Measurements from ENCODE around the gene SPTSSB. TPM values are rescaled to one million over a fixed set of nuclear protein-coding genes. Genes with fewer than 3 reads are reported as not detected.

The SPTSSB gene
- total RNA-seq, 1 donor from 2014 or later = not detected

DNA sequence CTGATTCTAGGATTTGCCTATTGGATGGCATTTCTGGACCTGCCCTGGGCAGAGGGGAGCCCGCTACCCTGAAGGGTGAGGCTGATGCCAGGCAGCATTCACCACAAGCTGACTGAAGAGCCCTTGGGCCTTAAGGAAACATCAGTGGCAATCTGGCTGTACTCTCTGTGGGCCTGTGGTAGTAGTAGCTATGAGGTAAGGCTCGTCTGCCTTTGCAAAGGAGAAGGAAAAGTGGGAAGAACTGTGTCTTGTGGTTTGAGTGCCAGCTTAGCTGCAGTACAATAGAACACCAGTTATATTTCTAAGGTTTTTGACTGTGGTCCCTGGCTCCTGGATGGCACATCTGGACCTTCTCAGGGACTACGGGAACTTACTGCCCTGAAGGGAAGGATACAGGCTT is 51.5 kb downstream of the SPTSSB start:
- Mint-ChIP-seq H3K9me3 (ENCODE audit: unreplicated experiment) (no peaks in the 10 kb centered on the region), H3K36me3 (ENCODE audit: low read depth, unreplicated experiment) (no peaks in the 10 kb centered on the region), H3K4me3 (ENCODE audit: unreplicated experiment) (no peak overlapping the region), H3K27me3 (ENCODE audit: unreplicated experiment) (peaks cover 2% of the 10 kb centered on the region), H3K4me1 (ENCODE audit: unreplicated experiment) (no peaks in the 10 kb centered on the region), H3K27ac (ENCODE audit: unreplicated experiment) (no peak overlapping the region)
- DNase-seq (ENCODE audit: low spot score) = no peak
- TF ChIP-seq, protein P1, sequence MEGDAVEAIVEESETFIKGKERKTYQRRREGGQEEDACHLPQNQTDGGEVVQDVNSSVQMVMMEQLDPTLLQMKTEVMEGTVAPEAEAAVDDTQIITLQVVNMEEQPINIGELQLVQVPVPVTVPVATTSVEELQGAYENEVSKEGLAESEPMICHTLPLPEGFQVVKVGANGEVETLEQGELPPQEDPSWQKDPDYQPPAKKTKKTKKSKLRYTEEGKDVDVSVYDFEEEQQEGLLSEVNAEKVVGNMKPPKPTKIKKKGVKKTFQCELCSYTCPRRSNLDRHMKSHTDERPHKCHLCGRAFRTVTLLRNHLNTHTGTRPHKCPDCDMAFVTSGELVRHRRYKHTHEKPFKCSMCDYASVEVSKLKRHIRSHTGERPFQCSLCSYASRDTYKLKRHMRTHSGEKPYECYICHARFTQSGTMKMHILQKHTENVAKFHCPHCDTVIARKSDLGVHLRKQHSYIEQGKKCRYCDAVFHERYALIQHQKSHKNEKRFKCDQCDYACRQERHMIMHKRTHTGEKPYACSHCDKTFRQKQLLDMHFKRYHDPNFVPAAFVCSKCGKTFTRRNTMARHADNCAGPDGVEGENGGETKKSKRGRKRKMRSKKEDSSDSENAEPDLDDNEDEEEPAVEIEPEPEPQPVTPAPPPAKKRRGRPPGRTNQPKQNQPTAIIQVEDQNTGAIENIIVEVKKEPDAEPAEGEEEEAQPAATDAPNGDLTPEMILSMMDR (IDR thresholded peaks at IDR 0.05; ENCODE audit: unreplicated experiment) = no peak

DNA sequence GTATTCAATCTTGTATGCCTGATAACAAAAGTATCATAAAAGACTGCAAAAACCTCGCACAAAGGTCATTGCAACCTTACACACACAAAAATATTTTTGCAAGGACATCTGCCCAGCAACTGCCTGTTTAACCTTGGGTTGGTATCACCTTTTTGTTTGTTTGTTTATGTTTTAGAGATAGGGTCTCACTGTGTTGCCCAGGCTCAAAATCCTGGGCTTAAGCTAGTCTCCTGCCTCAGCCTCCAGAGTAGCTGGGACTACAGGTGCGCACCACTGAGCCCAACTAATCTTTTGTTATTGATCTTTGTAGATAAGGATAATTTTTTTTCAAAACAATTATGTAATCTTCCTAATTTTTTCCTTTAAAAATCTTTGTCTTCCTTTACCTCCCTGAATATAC is 54.2 kb downstream of the SPTSSB start:
- no peak overlapping the region for H3K27ac Mint-ChIP-seq (ENCODE audit: unreplicated experiment)
- H3K27me3 Mint-ChIP-seq (ENCODE audit: unreplicated experiment) = peaks cover 2% of the 10 kb centered on the region
- TF ChIP-seq, protein P1 (IDR thresholded peaks at IDR 0.05; ENCODE audit: unreplicated experiment) = no peak
- H3K36me3 Mint-ChIP-seq (ENCODE audit: low read depth, unreplicated experiment) = no peaks in the 10 kb centered on the region
- no peaks in the 10 kb centered on the region for H3K4me1 Mint-ChIP-seq (ENCODE audit: unreplicated experiment)
- H3K9me3 Mint-ChIP-seq (ENCODE audit: unreplicated experiment) = no peaks in the 10 kb centered on the region
- no peak overlapping the region for H3K4me3 Mint-ChIP-seq (ENCODE audit: unreplicated experiment)
- DNase-seq (ENCODE audit: low spot score) = no peak

DNA sequence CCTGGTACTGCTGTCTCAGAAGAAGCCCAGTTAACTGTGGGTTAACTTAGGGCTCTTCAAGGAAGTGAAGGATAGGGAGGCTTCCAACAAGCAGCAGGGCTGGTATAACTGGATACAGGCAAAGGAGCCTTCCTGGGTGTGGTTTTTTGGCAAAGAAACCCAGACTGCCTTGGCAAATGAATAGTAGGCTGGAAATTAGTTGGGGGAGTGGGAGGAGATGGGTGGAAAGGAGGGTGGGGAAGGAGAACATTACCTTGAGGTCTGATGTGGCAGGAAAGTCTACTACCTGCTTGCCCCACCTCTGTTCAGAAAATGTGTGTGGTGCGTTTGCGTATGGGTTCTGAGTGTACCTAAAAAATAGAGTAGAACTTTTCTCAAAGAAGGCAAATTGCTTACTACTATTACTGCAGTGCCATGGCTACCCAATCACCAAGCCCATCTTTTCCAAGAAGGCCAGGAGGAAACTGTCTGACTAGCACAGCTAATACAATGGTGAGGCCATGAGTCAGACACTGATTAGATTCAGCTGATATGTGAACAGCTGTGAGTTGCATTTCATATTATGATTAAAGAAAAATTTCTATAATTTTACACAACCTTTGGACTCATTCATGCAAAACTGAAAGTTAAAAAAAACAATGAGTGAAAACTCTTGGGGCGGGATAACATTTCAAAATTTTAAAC is 55.2 kb downstream of the SPTSSB start:
- TF ChIP-seq, protein P1 (IDR thresholded peaks at IDR 0.05; ENCODE audit: unreplicated experiment) = no peak
- Mint-ChIP-seq H3K9me3 (ENCODE audit: unreplicated experiment) (no peaks in the 10 kb centered on the region), H3K4me1 (ENCODE audit: unreplicated experiment) (no peaks in the 10 kb centered on the region), H3K4me3 (ENCODE audit: unreplicated experiment) (no peak overlapping the region), H3K27ac (ENCODE audit: unreplicated experiment) (peak overlapping the region; percentile 55), H3K36me3 (ENCODE audit: low read depth, unreplicated experiment) (no peaks in the 10 kb centered on the region), H3K27me3 (ENCODE audit: unreplicated experiment) (peaks cover 2% of the 10 kb centered on the region)
- no peak for DNase-seq (ENCODE audit: low spot score)

DNA sequence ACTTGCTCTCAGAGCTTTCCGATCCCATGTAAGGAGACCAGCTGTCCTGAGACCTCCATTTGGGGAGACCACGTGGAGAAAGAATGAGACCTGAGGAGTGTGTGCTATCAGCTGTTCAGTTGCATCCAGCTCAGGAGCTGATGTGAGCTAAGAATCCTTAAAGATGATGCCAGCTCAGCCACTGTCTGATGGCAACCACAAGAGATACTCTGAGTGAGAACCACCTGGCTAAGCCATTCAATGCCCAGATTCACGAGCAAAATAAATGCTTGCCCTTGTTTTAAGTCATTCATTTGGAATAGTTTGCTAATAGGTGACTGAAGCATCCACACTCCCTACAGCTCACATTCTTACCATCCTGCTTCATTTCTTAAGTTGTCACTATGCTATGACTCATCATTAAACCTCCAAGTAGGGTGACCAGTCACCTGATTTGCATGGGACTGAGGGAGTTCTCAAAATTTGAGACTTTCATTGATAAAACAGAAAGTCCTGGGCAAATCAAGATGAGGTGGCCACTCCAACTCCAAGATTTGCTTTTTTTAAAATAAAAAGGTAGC is 56.4 kb downstream of the SPTSSB start:
- H3K27me3 Mint-ChIP-seq (ENCODE audit: unreplicated experiment) = peaks cover 5% of the 10 kb centered on the region
- no peaks in the 10 kb centered on the region for H3K9me3 Mint-ChIP-seq (ENCODE audit: unreplicated experiment)
- no peak overlapping the region for H3K27ac Mint-ChIP-seq (ENCODE audit: unreplicated experiment)
- no peak overlapping the region for H3K4me3 Mint-ChIP-seq (ENCODE audit: unreplicated experiment)
- no peaks in the 10 kb centered on the region for H3K4me1 Mint-ChIP-seq (ENCODE audit: unreplicated experiment)
- no peaks in the 10 kb centered on the region for H3K36me3 Mint-ChIP-seq (ENCODE audit: low read depth, unreplicated experiment)
- DNase-seq (ENCODE audit: low spot score) = no peak
- TF ChIP-seq, protein P1 (IDR thresholded peaks at IDR 0.05; ENCODE audit: unreplicated experiment) = no peak

DNA sequence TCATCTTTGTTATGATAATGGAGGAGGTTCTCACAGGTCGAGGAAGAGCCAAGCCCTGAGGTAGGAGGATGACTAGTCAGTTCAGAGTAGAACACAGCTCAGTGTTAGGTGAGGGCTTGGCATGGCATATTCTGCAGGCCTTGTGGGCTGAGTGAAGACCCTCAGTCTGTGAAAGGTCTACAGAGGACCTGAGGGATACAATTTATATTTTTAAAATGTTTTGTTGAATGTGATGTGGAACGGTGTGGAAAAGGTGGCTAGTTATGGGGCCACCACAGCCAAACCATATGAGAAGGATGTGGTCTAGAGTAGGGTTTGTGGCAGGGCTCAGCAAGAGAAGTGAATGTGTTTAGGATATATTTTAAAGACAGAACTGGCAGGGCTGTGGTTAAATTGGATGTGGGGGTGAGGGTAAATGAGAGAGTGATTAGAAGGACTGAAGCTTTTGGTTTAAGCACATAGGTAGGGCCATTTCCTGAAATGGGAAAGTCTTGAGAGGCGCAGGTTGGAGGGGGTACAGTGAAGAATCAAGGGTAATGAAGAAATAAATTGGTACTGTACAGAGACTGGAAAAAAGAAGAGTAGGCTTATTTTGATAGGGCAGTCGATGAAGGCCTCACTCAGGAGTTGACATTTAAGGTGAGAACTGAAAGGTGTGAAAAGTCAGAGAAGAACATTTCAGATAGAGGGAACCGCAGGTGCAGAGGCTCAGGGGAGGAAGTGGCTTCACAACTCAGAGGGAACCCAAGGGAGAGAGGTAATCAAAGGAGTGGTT is 60.5 kb downstream of the SPTSSB start:
- H3K4me3 Mint-ChIP-seq (ENCODE audit: unreplicated experiment) = no peak overlapping the region
- peaks cover 7% of the 10 kb centered on the region for H3K27me3 Mint-ChIP-seq (ENCODE audit: unreplicated experiment)
- no peak overlapping the region for H3K27ac Mint-ChIP-seq (ENCODE audit: unreplicated experiment)

More for the DNA sequence above, 60.5 kb downstream of the SPTSSB start:
- H3K9me3 Mint-ChIP-seq (ENCODE audit: unreplicated experiment) = no peaks in the 10 kb centered on the region
- H3K4me1 Mint-ChIP-seq (ENCODE audit: unreplicated experiment) = no peaks in the 10 kb centered on the region
- TF ChIP-seq, protein P1 (IDR thresholded peaks at IDR 0.05; ENCODE audit: unreplicated experiment) = no peak
- DNase-seq (ENCODE audit: low spot score) = no peak
- H3K36me3 Mint-ChIP-seq (ENCODE audit: low read depth, unreplicated experiment) = no peaks in the 10 kb centered on the region

Data from endothelial cell (in vitro differentiated cells).